HUES6 (cell line): ENCODE data around the gene PDGFA.

Experiments used
- H3K27ac ChIP-seq: 2 replicates; pipeline ENCODE4 v1.7.0; 2013; ENCODE audit warnings: low read depth, mild to moderate bottlenecking, low read length, inconsistent platforms
- H3K27me3 ChIP-seq: 2 replicates; pipeline ENCODE4 v1.6.1; 2013; ENCODE audit warnings: low read length; ENCODE audit not compliant: control insufficient read depth, insufficient read depth
- H3K36me3 ChIP-seq: 2 replicates; pipeline ENCODE4 v1.6.1; 2013; ENCODE audit warnings: low read length; ENCODE audit not compliant: control insufficient read depth, insufficient read depth
- H3K4me1 ChIP-seq: 2 replicates; pipeline ENCODE4 v1.6.1; 2013; ENCODE audit warnings: low read length; ENCODE audit not compliant: control insufficient read depth, insufficient read depth
- H3K4me3 ChIP-seq: 2 replicates; pipeline ENCODE4 v1.5.1; 2013; ENCODE audit warnings: low read depth, low read length
- H3K9ac ChIP-seq: one replicate; pipeline ENCODE4 v1.6.1; 2013; ENCODE audit warnings: mild to moderate bottlenecking, low read length
- H3K9me3 ChIP-seq: 2 replicates; pipeline ENCODE4 v1.6.1; 2013; ENCODE audit warnings: low read depth, low read length; ENCODE audit not compliant: control insufficient read depth, insufficient read depth

PDGFA gene

GRCh38 chr7:481219-481930 is 38.3 kb downstream of the PDGFA start:
- Histone ChIP-seq H3K4me1 (peaks cover 34% of the 10 kb centered on the region), H3K36me3 (no peaks in the 10 kb centered on the region), H3K9ac (no peak overlapping the region), H3K27me3 (peaks cover 11% of the 10 kb centered on the region; the same call in 1 of the 2 replicates), H3K9me3 (peaks cover 4% of the 10 kb centered on the region; the same call in 1 of the 2 replicates), H3K4me3 (no peak overlapping the region), H3K27ac (no peak overlapping the region)

GRCh38 chr7:480531-481218 is 39.0 kb downstream of the PDGFA start:
- no peak overlapping the region for H3K9ac ChIP-seq
- H3K4me1 ChIP-seq: peaks cover 34% of the 10 kb centered on the region
- peaks cover 11% of the 10 kb centered on the region; the same call in 1 of the 2 replicates for H3K27me3 ChIP-seq
- H3K36me3 ChIP-seq: no peaks in the 10 kb centered on the region
- no peak overlapping the region for H3K4me3 ChIP-seq
- no peak overlapping the region for H3K27ac ChIP-seq
- peaks cover 4% of the 10 kb centered on the region; the same call in 1 of the 2 replicates for H3K9me3 ChIP-seq

GRCh38 chr7:479948-480499 is 39.6 kb downstream of the PDGFA start:
- H3K36me3 ChIP-seq: no peaks in the 10 kb centered on the region
- H3K4me1 ChIP-seq: peaks cover 29% of the 10 kb centered on the region
- peaks cover 4% of the 10 kb centered on the region; the same call in 1 of the 2 replicates for H3K9me3 ChIP-seq
- H3K9ac ChIP-seq: no peak overlapping the region
- no peak overlapping the region for H3K4me3 ChIP-seq
- H3K27me3 ChIP-seq: peaks cover 11% of the 10 kb centered on the region; the same call in 1 of the 2 replicates
- H3K27ac ChIP-seq: no peak overlapping the region

GRCh38 chr7:479115-479947 is 40.3 kb downstream of the PDGFA start:
- Histone ChIP-seq H3K9me3 (peaks cover 11% of the 10 kb centered on the region), H3K4me3 (no peak overlapping the region), H3K27ac (no peak overlapping the region), H3K9ac (no peak overlapping the region), H3K36me3 (no peaks in the 10 kb centered on the region), H3K27me3 (peaks cover 11% of the 10 kb centered on the region; the same call in 1 of the 2 replicates), H3K4me1 (peaks cover 22% of the 10 kb centered on the region)

GRCh38 chr7:477626-478220 is 41.9 kb downstream of the PDGFA start:
- no peak overlapping the region for H3K9ac ChIP-seq
- peaks cover 21% of the 10 kb centered on the region for H3K4me1 ChIP-seq
- H3K4me3 ChIP-seq: no peak overlapping the region
- peaks cover 12% of the 10 kb centered on the region for H3K9me3 ChIP-seq
- H3K36me3 ChIP-seq: no peaks in the 10 kb centered on the region
- peaks cover 11% of the 10 kb centered on the region; the same call in 1 of the 2 replicates for H3K27me3 ChIP-seq
- H3K27ac ChIP-seq: no peak overlapping the region

- no peak overlapping the region for H3K9ac ChIP-seq
- peaks cover 21% of the 10 kb centered on the region for H3K4me1 ChIP-seq
Measured at GRCh38 chr7:476736-477360, 42.8 kb downstream of the PDGFA start.

GRCh38 chr7:475951-476441 is 43.6 kb downstream of the PDGFA start:
- Histone ChIP-seq H3K9me3 (peaks cover 12% of the 10 kb centered on the region), H3K36me3 (no peaks in the 10 kb centered on the region)

More at GRCh38 chr7:476736-477360, 42.8 kb downstream of the PDGFA start:
- Histone ChIP-seq H3K27ac (no peak overlapping the region), H3K4me3 (no peak overlapping the region), H3K36me3 (no peaks in the 10 kb centered on the region), H3K9me3 (peaks cover 12% of the 10 kb centered on the region), H3K27me3 (peaks cover 8% of the 10 kb centered on the region; the same call in 1 of the 2 replicates)

GRCh38 chr7:475425-475728 is 44.3 kb downstream of the PDGFA start:
- Histone ChIP-seq H3K4me3 (no peak overlapping the region), H3K4me1 (peaks cover 12% of the 10 kb centered on the region), H3K9me3 (peaks cover 12% of the 10 kb centered on the region), H3K27me3 (peaks cover 7% of the 10 kb centered on the region; the same call in 1 of the 2 replicates), H3K36me3 (no peaks in the 10 kb centered on the region), H3K27ac (no peak overlapping the region), H3K9ac (no peak overlapping the region)

More at GRCh38 chr7:475951-476441, 43.6 kb downstream of the PDGFA start:
- H3K4me3 ChIP-seq: no peak overlapping the region
- H3K27me3 ChIP-seq: peaks cover 7% of the 10 kb centered on the region; the same call in 1 of the 2 replicates
- peaks cover 18% of the 10 kb centered on the region for H3K4me1 ChIP-seq
- no peak overlapping the region for H3K9ac ChIP-seq
- H3K27ac ChIP-seq: no peak overlapping the region

GRCh38 chr7:474605-475424 is 44.8 kb downstream of the PDGFA start:
- H3K36me3 ChIP-seq: no peaks in the 10 kb centered on the region
- peaks cover 12% of the 10 kb centered on the region for H3K9me3 ChIP-seq
- no peak overlapping the region for H3K9ac ChIP-seq
- peaks cover 7% of the 10 kb centered on the region; the same call in 1 of the 2 replicates for H3K27me3 ChIP-seq
- peaks cover 6% of the 10 kb centered on the region; the same call in 1 of the 2 replicates for H3K4me1 ChIP-seq
- H3K4me3 ChIP-seq: no peak overlapping the region
- no peak overlapping the region for H3K27ac ChIP-seq
